Stomach (tissue), 9 donors: ENCODE measurements around the gene PSENEN. TPM values are rescaled to one million over a fixed set of nuclear protein-coding genes. Genes with fewer than 3 reads are reported as not detected.

Experiments
- DNase-seq, 2 donors: peaks; one replicate each; pipeline versions ENCODE4 v3.0.0 to v3.0.0-alpha.2; 2013 to 2019
- H3K27ac ChIP-seq, 5 donors: fragments of 200-600 bp in 4 of 5; sonication (generic) in 4 of 5; one replicate each; pipeline ENCODE4 v1.5.1; 2013 to 2019; ENCODE audit warnings: mild to moderate bottlenecking in 1 of 5, moderate library complexity in 1 of 5
- H3K27me3 ChIP-seq, 3 donors: fragments of 200-600 bp; sonication (generic); one replicate each; pipeline ENCODE4 v1.5.1; 2017 to 2019; ENCODE audit warnings: mixed run types in 1 of 3
- H3K36me3 ChIP-seq, 4 donors: fragments of 200-600 bp; sonication (generic); 1 replicate in 3 of 4; 2 replicates in 1 of 4; pipeline ENCODE4 v1.5.1; 2016 to 2019
- H3K4me1 ChIP-seq, 4 donors: fragments of 200-600 bp; sonication (generic); one replicate each; pipeline ENCODE4 v1.5.1; 2016 to 2019
- H3K4me3 ChIP-seq, 4 donors: fragments of 200-600 bp; sonication (generic) in 3 of 4; one replicate each; pipeline ENCODE4 v1.5.1; 2016 to 2019; ENCODE audit warnings: mild to moderate bottlenecking in 1 of 4
- H3K9me3 ChIP-seq, 4 donors: fragments of 200-600 bp; sonication (generic); one replicate each; pipeline ENCODE4 v1.5.1; 2016 to 2019
- EP300 ChIP-seq: sonication (generic); formaldehyde crosslinking; IDR thresholded peaks from one replicate; pipeline ENCODE4 v1.6.1; 2017; ENCODE audit warnings: antibody characterized with exemption
- POLR2A ChIP-seq, 4 donors: fragments of 450-650 bp; IDR thresholded peaks; one replicate each; pipeline ENCODE4 v1.6.1; 2016; ENCODE audit warnings: antibody characterized with exemption in 4 of 4, control low read depth in 2 of 4, mild to moderate bottlenecking in 1 of 4, moderate library complexity in 1 of 4
- POLR2AphosphoS5 ChIP-seq, 3 donors: sonication (generic); formaldehyde crosslinking; IDR thresholded peaks; one replicate each; pipeline ENCODE4 v1.6.1; 2016; ENCODE audit warnings: antibody characterized with exemption in 3 of 3
- WGBS, 5 donors: extraction: QIAGEN DNeasy Blood & Tissue Kit in 3 of 5; methylation state at CpG; one replicate each; pipeline versions ENCODE4 v1.1.5 to v1.1.7; 2013 to 2018; 5-methylcytosine and 5-hydroxymethylcytosine counted together
- intact Hi-C: fragments of 100-400 bp; cut with DNase I; formaldehyde crosslinking; loops from one replicate; pipeline ENCODE4 v1.15.1; 2023; ENCODE audit warnings: low total_unique reads
- polyA plus RNA-seq, 3 donors: library from polyadenylated mRNA; stranded (reverse); fragments of 200-250 nt; gene quantifications; one replicate each; pipeline ENCODE4 v1.2.3, GENCODE V29; 2013
- total RNA-seq, 5 donors: library from RNA; depleted of rRNA; stranded (reverse); fragments of >200 nt; gene quantifications; one replicate each; pipeline versions ENCODE4 v1.1.0 to v1.2.3, GENCODE V29; 2014 to 2016
- TF ChIP-seq, protein P1 (sequence below), 7 experiments: fragments of 450-650 bp in 4 of 7; fragments of 200-600 bp in 3 of 7; sonication (generic) in 3 of 7; IDR thresholded peaks; one replicate each; pipeline ENCODE4 v1.5.1; 2016 to 2019; ENCODE audit warnings: antibody characterized with exemption in 7 of 7, control low read depth in 2 of 7, mild to moderate bottlenecking in 1 of 7
- donor health status: healthy with polysubstance abuse.
- donor health status: Bipolar disorder and iron deficiency.
- donor health status: healthy.

PSENEN gene
- total and polyA plus RNA-seq, 8 donors: 9.3 to 101 (median 50.4) TPM; not detected in 1

DNA sequence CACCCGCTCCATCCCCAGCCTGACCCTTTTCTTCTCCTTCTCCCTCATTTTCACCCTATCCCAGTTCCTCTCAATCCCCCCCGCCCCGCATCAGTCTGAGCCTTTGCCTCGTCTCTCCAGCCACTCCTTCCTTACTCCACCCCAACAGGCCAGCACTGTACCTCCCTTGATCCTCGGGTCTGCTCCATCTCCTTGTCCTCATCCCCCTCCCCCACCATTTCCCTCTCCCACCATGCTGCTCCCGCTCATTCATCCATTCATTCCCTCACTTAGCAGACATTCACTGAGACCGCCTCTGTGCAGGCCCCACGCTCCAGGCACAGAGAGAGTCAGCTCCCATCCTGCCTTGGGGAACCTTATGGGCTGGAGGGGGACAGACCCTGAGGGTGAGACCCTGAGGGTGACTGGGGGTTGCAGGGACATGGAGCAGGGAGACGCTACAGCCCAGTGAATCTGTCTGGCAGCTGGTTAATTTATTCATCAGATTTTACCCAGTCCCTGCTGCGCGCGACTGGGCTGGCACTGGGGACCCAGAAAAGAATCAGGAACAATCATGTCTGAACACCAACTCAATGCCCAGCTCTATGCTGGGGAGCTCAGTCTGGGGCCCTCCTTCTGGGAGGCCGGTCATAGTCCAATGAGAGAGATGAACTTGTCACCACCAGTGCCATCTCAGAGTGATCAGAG, 30.8 kb downstream of the PSENEN start:
- H3K4me3 ChIP-seq: peak overlapping the region; percentile 83 to 99 (median 94)
- no peaks in the 10 kb centered on the region for H3K9me3 ChIP-seq
- peaks cover 7 to 25% (median 21%) of the 10 kb centered on the region in 4 donors for H3K4me1 ChIP-seq
- H3K27me3 ChIP-seq: no peaks in the 10 kb centered on the region
- TF ChIP-seq POLR2A (IDR thresholded peaks at IDR 0.05) (no peak), POLR2AphosphoS5 (IDR thresholded peaks at IDR 0.05) (no peak), EP300 (no peak)
- TF ChIP-seq, protein P1, sequence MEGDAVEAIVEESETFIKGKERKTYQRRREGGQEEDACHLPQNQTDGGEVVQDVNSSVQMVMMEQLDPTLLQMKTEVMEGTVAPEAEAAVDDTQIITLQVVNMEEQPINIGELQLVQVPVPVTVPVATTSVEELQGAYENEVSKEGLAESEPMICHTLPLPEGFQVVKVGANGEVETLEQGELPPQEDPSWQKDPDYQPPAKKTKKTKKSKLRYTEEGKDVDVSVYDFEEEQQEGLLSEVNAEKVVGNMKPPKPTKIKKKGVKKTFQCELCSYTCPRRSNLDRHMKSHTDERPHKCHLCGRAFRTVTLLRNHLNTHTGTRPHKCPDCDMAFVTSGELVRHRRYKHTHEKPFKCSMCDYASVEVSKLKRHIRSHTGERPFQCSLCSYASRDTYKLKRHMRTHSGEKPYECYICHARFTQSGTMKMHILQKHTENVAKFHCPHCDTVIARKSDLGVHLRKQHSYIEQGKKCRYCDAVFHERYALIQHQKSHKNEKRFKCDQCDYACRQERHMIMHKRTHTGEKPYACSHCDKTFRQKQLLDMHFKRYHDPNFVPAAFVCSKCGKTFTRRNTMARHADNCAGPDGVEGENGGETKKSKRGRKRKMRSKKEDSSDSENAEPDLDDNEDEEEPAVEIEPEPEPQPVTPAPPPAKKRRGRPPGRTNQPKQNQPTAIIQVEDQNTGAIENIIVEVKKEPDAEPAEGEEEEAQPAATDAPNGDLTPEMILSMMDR (IDR thresholded peaks at IDR 0.05): no peak
- WGBS, 5 donors: 44 to 69% (median 62%) methylated on average over 11 to 13 of the region's 13 CpGs
- H3K36me3 ChIP-seq: peaks cover 0 to 32% (median 29%) of the 10 kb centered on the region in 4 donors
- H3K27ac ChIP-seq: peak overlapping the region in 1 of 5 donors; percentile 77
- no peak for DNase-seq
- intact Hi-C loops: no loop called here

DNA sequence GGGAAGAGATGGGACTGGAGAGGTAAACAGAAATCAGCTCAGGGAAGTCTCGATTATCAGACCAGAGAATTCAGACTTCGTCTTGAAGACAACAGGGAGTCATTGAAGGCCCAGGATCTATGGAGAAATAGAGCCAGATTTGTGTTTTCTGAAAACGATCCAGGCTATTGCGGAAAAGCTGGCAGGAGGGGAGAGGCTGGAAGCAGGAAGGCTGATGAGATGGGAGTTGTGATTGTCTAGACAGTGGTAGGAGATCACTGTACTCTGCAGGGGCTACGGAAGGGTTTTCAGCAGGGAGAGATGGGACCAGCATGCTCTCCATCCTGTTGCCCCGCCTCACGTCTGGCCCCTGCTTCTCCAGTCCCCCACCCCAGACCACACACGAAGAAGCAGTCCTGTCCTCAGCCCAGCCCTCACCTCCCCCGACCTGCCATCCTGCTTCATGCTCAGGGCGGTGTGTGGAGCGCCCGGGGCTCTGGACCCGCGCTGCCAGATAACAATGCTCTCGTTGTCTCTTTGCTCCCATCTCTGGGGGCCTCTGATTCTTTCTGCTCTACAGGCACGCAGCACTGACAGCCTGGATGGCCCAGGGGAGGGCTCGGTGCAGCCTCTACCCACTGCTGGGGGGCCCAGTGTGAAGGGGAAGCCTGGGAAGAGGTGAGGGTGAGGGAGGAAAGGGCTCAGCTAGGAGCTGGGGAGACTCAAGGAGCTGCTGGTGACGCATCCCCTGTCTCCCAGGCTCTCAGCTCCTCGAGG, 31.8 kb downstream of the PSENEN start:
- H3K4me1 ChIP-seq: peaks cover 7 to 25% (median 21%) of the 10 kb centered on the region in 4 donors
- H3K27me3 ChIP-seq: no peaks in the 10 kb centered on the region
- no peak overlapping the region for H3K4me3 ChIP-seq
- intact Hi-C loops: no loop called here
- 67 to 83% (median 78%) methylated on average over 18 to 19 of the region's 19 CpGs for WGBS, 5 donors
- no peaks in the 10 kb centered on the region for H3K9me3 ChIP-seq
- no peak for TF ChIP-seq EP300
- TF ChIP-seq, protein P1 (IDR thresholded peaks at IDR 0.05): no peak
- no peak for TF ChIP-seq POLR2AphosphoS5 (IDR thresholded peaks at IDR 0.05)
- no peak for TF ChIP-seq POLR2A (IDR thresholded peaks at IDR 0.05)
- no peak overlapping the region for H3K27ac ChIP-seq
- peaks cover 0 to 42% (median 39%) of the 10 kb centered on the region in 4 donors for H3K36me3 ChIP-seq
- no peak for DNase-seq

GRCh38 chr19:35777961-35778360, 32.5 kb downstream of the PSENEN start:
- DNase-seq: no peak
- 79 to 95% (median 83%) methylated on average over 6 to 7 of the region's 7 CpGs for WGBS, 5 donors
- H3K4me3 ChIP-seq: no peak overlapping the region
- intact Hi-C loops: no loop called here
- peaks cover 7 to 25% (median 21%) of the 10 kb centered on the region in 4 donors for H3K4me1 ChIP-seq
- no peaks in the 10 kb centered on the region for H3K9me3 ChIP-seq
- peaks cover 5 to 49% (median 46%) of the 10 kb centered on the region in 4 donors for H3K36me3 ChIP-seq
- no peak overlapping the region for H3K27ac ChIP-seq
- no peaks in the 10 kb centered on the region for H3K27me3 ChIP-seq
- TF ChIP-seq, protein P1 (IDR thresholded peaks at IDR 0.05): no peak
- no peak for TF ChIP-seq POLR2AphosphoS5 (IDR thresholded peaks at IDR 0.05)
- no peak for TF ChIP-seq POLR2A (IDR thresholded peaks at IDR 0.05)
- TF ChIP-seq EP300: no peak

- no peak for DNase-seq
- peaks cover 7 to 25% (median 21%) of the 10 kb centered on the region in 4 donors for H3K4me1 ChIP-seq
- no peaks in the 10 kb centered on the region for H3K9me3 ChIP-seq
- no peaks in the 10 kb centered on the region for H3K27me3 ChIP-seq
- H3K36me3 ChIP-seq: peaks cover 5 to 57% (median 48%) of the 10 kb centered on the region in 4 donors
- intact Hi-C loops: no loop called here
- WGBS, 5 donors: 90 to 94% (median 93%) methylated on average over 8 of the region's 8 CpGs
- H3K27ac ChIP-seq: no peak overlapping the region
- no peak overlapping the region for H3K4me3 ChIP-seq
- TF ChIP-seq POLR2A (IDR thresholded peaks at IDR 0.05) (no peak), POLR2AphosphoS5 (IDR thresholded peaks at IDR 0.05) (no peak), EP300 (no peak)
- TF ChIP-seq, protein P1 (IDR thresholded peaks at IDR 0.05): no peak
Measured at GRCh38 chr19:35779033-35779432, 33.6 kb downstream of the PSENEN start.
